HG02938 (cell line): ENCODE results near the gene CRYGS.
"Not testable (repeated sequence)": the region's sequence is repeated elsewhere in the genome, so short reads cannot be mapped to it uniquely, and the experiment has no call there.

Experiments used
- ATAC-seq: cut with Tn5 transposase; IDR thresholded peaks from one replicate; pipeline ENCODE4 v1.9.1; 2021; ENCODE audit warnings: mild to moderate bottlenecking, moderate library complexity; ENCODE audit not compliant: unreplicated experiment

Gene CRYGS

GRCh38 chr3:186564586-186564985, 20.4 kb upstream of the CRYGS start:
- no peak for ATAC-seq

GRCh38 chr3:186552408-186553031, 8.3 kb upstream of the CRYGS start:
- ATAC-seq = no peak

GRCh38 chr3:186551387-186551786, 7.2 kb upstream of the CRYGS start:
- ATAC-seq = no peak

GRCh38 chr3:186549497-186549896, 5.3 kb upstream of the CRYGS start:
- no peak for ATAC-seq

- ATAC-seq = no peak
Measured at GRCh38 chr3:186540835-186541226, 3.3 kb downstream of the CRYGS start.

- ATAC-seq = no peak
Measured at GRCh38 chr3:186540221-186540834, 3.9 kb downstream of the CRYGS start.

GRCh38 chr3:186538779-186539178, 5.4 kb downstream of the CRYGS start:
- ATAC-seq = no peak

- ATAC-seq = no peak
Measured at GRCh38 chr3:186536883-186537844, 7.0 kb downstream of the CRYGS start.

- peak; percentile 86 for ATAC-seq
Measured at GRCh38 chr3:186534113-186534669, 10.0 kb downstream of the CRYGS start.

GRCh38 chr3:186532598-186533072, 11.5 kb downstream of the CRYGS start:
- ATAC-seq = peak; percentile 45

GRCh38 chr3:186531694-186532093, 12.5 kb downstream of the CRYGS start:
- not testable (repeated sequence) for ATAC-seq

GRCh38 chr3:186530415-186530814, 13.8 kb downstream of the CRYGS start:
- no peak for ATAC-seq

- no peak for ATAC-seq
Measured at GRCh38 chr3:186529201-186529999, 14.8 kb downstream of the CRYGS start.

GRCh38 chr3:186526256-186526606, 17.9 kb downstream of the CRYGS start:
- ATAC-seq = peak; percentile 26

- peak; percentile 40 for ATAC-seq
Measured at GRCh38 chr3:186525369-186526255, 18.6 kb downstream of the CRYGS start.

GRCh38 chr3:186524616-186525015, 19.6 kb downstream of the CRYGS start:
- ATAC-seq = no peak

GRCh38 chr3:186523434-186523833, 20.7 kb downstream of the CRYGS start:
- no peak for ATAC-seq

GRCh38 chr3:186523022-186523421, 21.2 kb downstream of the CRYGS start:
- no peak for ATAC-seq
